Activated naive CD4-positive, alpha-beta T cell treated with anti-CD3 and anti-CD28 coated beads, Interleukin-2, amount 10 ng/mL, durations not matched to agents 7 days and 5 days (primary cell): ENCODE data around the gene RMC1.
"Not testable (repeated sequence)": the region's sequence is repeated elsewhere in the genome, so short reads cannot be mapped to it uniquely, and the experiment has no call there.

ENCODE experiments used
- CTCF ChIA-PET: fragments of 350-600 bp; sonication (Branson Sonifier 250); formaldehyde crosslinking; loops from one replicate; lab custom pipeline; 2021; ENCODE audit warnings: antibody characterized with exemption; lab: Charles Lee
- DNase-seq: peaks from one replicate; pipeline ENCODE4 v3.0.0-alpha.2; 2020
- H3K27ac Mint-ChIP-seq: one replicate; pipeline ENCODE4 v1.8.0; 2021; ENCODE audit warnings: mild to moderate bottlenecking, moderate library complexity, mixed read lengths
- H3K27me3 Mint-ChIP-seq: one replicate; pipeline ENCODE4 v1.8.0; 2021; ENCODE audit warnings: mild to moderate bottlenecking, mixed read lengths
- H3K36me3 Mint-ChIP-seq: one replicate; pipeline ENCODE4 v1.8.0; 2021; ENCODE audit warnings: mixed read lengths
- H3K4me1 Mint-ChIP-seq: one replicate; pipeline ENCODE4 v1.8.0; 2021; ENCODE audit warnings: mixed read lengths
- H3K4me3 Mint-ChIP-seq: one replicate; pipeline ENCODE4 v1.8.0; 2021; ENCODE audit warnings: mild to moderate bottlenecking, moderate library complexity, mixed read lengths
- H3K9me3 Mint-ChIP-seq: one replicate; pipeline ENCODE4 v1.8.0; 2021; ENCODE audit warnings: mixed read lengths

RMC1 gene

DNA sequence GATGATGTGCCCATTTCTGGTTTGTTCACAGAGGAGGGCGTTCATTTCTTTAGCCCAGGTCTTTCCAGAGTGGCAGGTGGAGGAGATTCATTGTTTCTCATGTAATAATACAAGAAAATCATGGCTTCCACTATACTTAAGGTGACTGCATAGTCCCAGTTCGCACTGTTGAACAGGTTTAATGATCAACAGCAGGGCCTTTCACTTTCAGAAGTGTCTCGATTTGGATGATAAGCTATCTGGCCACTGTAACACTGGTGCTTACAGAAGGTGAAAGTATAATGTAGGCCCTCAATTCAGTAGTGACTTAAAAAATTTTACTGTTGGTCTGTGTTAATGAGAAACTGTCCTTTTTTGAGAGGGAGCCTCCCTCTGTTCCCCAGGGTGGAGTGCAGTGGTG is 1.4 kb downstream of the RMC1 start:
- Mint-ChIP-seq H3K9me3 (no peaks in the 10 kb centered on the region), H3K27ac (peak overlapping the region; percentile 94), H3K27me3 (no peaks in the 10 kb centered on the region), H3K4me1 (peaks cover 52% of the 10 kb centered on the region), H3K36me3 (peaks cover 36% of the 10 kb centered on the region), H3K4me3 (peak overlapping the region; percentile 86)
- CTCF ChIA-PET, result interaction anchor here (1.2 to 3.4 kb wide), 4 partner anchors 11 to 32 kb away, joined by 3 to 16 read pairs (median 4); no protein-coding TSS in a partner anchor
- DNase-seq, result peak; percentile 47

DNA sequence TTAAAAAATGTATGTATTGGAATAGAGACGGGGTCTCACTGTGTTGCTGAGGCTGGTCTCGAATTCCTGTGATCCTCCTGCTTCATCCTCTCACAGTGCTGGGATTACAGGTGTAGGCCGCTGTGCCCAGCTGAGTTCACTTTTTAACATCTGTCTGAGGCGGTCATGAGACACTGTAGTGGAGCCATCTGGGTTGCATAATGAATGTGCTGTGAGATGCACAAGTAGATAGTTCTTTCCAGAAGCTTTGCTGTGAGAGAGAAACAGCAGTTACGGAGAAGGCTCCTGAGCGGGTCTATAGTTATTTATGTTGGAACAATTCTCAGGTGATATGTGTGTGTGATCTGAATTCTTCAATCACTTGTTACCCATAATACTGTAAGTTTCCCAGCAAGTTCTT is 3.1 kb downstream of the RMC1 start:
- no peak for DNase-seq
- Mint-ChIP-seq H3K27me3 (no peaks in the 10 kb centered on the region), H3K36me3 (peaks cover 50% of the 10 kb centered on the region), H3K9me3 (no peaks in the 10 kb centered on the region), H3K4me3 (no peak overlapping the region), H3K4me1 (peaks cover 59% of the 10 kb centered on the region), H3K27ac (no peak overlapping the region)
- CTCF ChIA-PET, result interaction anchor here (0.6 to 3.4 kb wide), 3 partner anchors 9 to 34 kb away, joined by 3 to 16 read pairs (median 6); no protein-coding TSS in a partner anchor

DNA sequence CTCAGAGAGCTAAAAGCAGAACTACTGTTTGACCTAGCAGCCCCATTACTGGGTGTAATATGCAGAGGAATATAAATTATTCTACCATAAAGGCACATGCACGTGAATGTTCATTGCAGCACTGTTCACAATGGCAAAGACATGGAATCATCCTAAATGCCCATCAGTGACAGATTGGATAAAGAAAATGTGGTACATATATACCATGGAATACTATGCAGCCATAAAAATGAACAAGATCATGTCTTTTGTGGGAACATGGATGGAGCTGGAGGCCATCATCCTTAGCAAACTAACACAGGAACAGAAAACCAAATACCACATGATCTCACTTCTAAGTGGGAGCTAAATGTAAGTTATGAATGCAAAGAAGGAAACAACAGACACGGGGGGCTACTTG is 7.6 kb downstream of the RMC1 start:
- H3K4me3 Mint-ChIP-seq, H3K27me3 Mint-ChIP-seq, H3K9me3 Mint-ChIP-seq, DNase-seq, H3K27ac Mint-ChIP-seq: not testable (repeated sequence)
- CTCF ChIA-PET, result interaction anchor here (1.3 kb wide), 1 partner anchor 12 kb away, joined by 5 read pairs; no protein-coding TSS in a partner anchor
- H3K4me1 Mint-ChIP-seq, result peaks cover 55% of the 10 kb centered on the region
- peaks cover 66% of the 10 kb centered on the region for H3K36me3 Mint-ChIP-seq

DNA sequence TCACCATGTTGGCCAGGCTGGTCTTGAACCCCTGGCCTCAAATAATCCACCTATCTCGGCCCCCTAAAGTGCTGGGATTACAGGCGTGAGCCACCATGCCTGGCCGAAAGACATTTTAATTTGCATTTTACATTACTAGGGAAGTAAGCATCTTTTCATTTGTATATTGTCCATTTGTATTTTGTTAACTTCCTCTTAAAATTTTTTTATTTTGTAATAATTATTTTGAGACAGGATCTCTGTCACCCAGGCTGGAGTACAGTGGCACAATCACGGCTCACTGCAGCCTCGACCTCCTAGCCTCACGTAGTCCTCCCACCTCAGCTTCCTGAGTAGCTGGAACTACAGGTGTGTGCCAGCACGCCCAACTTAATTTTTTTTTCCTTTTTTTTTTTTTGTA is 8.9 kb downstream of the RMC1 start:
- peaks cover 51% of the 10 kb centered on the region for H3K4me1 Mint-ChIP-seq
- not testable (repeated sequence) for DNase-seq, H3K9me3 Mint-ChIP-seq, H3K4me3 Mint-ChIP-seq, H3K27me3 Mint-ChIP-seq
- peak overlapping the region; percentile 90 for H3K27ac Mint-ChIP-seq
- H3K36me3 Mint-ChIP-seq, result peaks cover 63% of the 10 kb centered on the region
- CTCF ChIA-PET, result interaction anchor here (1.1 to 1.6 kb wide), 2 partner anchors 14 to 191 kb away, joined by 3 to 4 read pairs; no protein-coding TSS in a partner anchor

DNA sequence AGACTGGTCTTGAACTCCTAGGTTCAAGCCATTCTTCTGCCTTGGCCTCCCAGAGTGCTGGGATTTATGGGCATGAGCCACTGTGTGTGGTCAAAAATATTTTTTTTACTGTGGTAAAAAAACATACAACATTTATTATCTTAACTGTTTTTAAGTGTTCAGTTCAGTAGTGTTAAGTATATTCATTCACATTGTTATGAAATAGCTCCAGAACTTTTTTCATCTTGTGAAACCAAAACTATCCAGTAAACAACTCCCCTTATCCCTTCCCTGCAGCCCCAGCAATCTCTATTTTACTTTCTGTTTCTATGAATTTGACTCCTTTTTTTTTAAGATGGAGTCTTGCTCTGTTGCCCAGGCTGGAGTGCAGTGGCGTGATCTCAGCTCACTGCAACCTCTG is 9.3 kb downstream of the RMC1 start:
- Mint-ChIP-seq H3K27ac (peak overlapping the region; percentile 90), H3K4me3 (no peak overlapping the region)

DNA sequence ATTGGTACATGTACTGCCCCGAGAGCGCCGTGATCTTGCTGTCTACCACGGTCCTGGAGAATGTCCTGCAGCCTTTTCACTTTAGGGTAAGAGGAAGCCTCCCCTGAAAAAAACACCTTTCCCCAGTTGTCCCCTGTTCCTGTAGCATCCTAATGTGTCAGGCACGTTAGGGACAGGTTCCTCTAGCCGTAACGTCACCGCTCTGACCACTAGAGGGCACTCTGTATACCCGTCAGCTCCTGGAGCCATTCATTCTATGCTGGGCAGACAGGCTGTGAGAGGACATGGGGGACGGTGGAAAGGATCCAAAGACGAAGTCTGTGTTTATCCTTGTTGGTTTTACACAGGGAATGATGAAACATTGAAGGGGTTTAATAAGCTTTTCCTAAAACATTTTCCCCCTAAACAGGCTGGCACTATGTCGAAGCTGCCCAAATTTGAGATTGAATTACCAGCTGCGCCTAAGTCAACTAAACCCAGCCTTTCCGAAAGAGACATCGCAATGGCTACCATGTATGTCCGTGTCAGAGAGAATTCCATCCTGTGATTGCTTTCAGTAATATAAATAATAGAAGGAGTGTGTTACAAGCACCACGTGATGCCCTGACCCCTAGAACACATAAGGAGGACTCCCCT is 12.7 kb downstream of the RMC1 start:
- Mint-ChIP-seq H3K4me3 (no peak overlapping the region), H3K27ac (peak overlapping the region; percentile 25), H3K36me3 (peaks cover 61% of the 10 kb centered on the region), H3K27me3 (no peaks in the 10 kb centered on the region), H3K9me3 (no peaks in the 10 kb centered on the region), H3K4me1 (peaks cover 33% of the 10 kb centered on the region)
- DNase-seq, result peak; percentile 83
- CTCF ChIA-PET, result interaction anchor here (0.7 to 3.3 kb wide), 31 partner anchors 9 to 616 kb away, joined by 3 to 20 read pairs (median 4); partner anchors contain the start of gene RMC1

More for the DNA sequence above, 9.3 kb downstream of the RMC1 start:
- no peak for DNase-seq
- Mint-ChIP-seq H3K36me3 (peaks cover 64% of the 10 kb centered on the region), H3K4me1 (peaks cover 48% of the 10 kb centered on the region), H3K27me3 (no peaks in the 10 kb centered on the region), H3K9me3 (no peaks in the 10 kb centered on the region)
- CTCF ChIA-PET, result interaction anchor here (1.1 to 1.6 kb wide), 2 partner anchors 14 to 191 kb away, joined by 3 to 4 read pairs; no protein-coding TSS in a partner anchor

DNA sequence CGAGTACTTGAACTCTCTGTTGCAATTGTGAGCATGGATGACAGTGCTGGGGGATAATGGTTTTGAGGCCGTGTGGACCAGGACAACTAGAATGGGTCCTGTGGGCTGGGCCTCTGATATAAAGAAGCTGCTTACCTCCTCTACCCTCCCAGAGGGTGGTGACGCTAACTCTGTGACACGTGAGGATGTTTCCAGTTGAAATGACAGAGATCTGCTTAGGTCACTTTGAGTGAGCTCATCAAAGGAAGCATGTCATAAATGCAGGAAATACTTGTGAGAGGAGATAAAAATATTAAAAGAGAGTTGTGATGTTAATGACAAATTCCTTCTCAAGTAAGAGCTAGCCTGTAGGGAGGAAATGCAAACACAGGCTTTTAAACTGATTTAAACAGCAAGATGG is 16.4 kb downstream of the RMC1 start:
- Mint-ChIP-seq H3K27ac (peak overlapping the region; percentile 58), H3K4me1 (peaks cover 10% of the 10 kb centered on the region), H3K36me3 (peaks cover 70% of the 10 kb centered on the region), H3K27me3 (no peaks in the 10 kb centered on the region), H3K4me3 (no peak overlapping the region), H3K9me3 (no peaks in the 10 kb centered on the region)
- no peak for DNase-seq
- CTCF ChIA-PET, result interaction anchor here (1.0 to 1.5 kb wide), 2 partner anchors 21 to 68 kb away, joined by 3 read pairs; no protein-coding TSS in a partner anchor

DNA sequence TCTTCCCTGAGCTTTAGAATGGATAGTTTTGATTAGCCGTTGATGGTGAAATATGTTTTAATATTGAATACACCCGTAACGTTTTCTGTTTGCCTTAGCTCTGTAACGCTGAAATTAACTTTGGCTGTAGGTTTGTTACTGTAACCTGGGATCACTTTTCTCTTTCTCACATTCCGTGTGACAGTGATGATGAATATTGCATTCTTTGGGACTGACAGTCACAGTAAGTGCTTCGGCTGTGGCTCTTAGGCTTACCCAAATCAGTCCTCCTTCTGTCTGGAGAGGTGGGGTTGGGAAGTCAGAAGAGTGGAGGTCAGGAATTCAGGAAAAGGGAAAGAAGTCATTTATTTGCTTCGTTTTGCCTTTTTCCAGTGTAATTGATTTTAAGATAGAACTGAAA is 18.0 kb downstream of the RMC1 start:
- Mint-ChIP-seq H3K4me3 (no peak overlapping the region), H3K27me3 (no peaks in the 10 kb centered on the region), H3K36me3 (peaks cover 67% of the 10 kb centered on the region), H3K27ac (peak overlapping the region; percentile 17), H3K4me1 (peaks cover 2% of the 10 kb centered on the region), H3K9me3 (no peaks in the 10 kb centered on the region)
- DNase-seq, result no peak
- CTCF ChIA-PET, result no interaction called here

DNA sequence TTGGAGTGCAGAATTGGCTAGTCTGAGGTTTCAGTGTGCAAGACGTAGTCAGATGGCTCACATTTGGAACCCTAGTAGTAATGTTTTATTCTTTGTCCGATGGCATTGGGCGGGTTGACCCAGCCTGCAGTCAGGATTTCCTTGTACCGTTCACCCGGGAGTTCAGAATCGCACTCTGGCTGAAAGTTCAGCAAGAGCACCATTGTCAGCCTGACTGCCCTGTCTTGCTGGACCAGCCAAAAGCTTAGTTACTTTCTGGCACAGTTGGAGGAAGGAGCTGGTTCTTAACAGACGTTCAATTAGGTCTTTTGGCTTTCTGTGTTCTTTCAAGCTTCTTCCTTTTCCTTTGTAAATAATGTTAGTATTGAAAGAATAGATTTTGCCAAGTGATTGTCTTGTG is 18.6 kb downstream of the RMC1 start:
- CTCF ChIA-PET, result no interaction called here
- Mint-ChIP-seq H3K4me1 (peaks cover 2% of the 10 kb centered on the region), H3K27me3 (no peaks in the 10 kb centered on the region), H3K4me3 (no peak overlapping the region), H3K36me3 (peaks cover 73% of the 10 kb centered on the region), H3K9me3 (no peaks in the 10 kb centered on the region), H3K27ac (peak overlapping the region; percentile 16)
- DNase-seq, result no peak

DNA sequence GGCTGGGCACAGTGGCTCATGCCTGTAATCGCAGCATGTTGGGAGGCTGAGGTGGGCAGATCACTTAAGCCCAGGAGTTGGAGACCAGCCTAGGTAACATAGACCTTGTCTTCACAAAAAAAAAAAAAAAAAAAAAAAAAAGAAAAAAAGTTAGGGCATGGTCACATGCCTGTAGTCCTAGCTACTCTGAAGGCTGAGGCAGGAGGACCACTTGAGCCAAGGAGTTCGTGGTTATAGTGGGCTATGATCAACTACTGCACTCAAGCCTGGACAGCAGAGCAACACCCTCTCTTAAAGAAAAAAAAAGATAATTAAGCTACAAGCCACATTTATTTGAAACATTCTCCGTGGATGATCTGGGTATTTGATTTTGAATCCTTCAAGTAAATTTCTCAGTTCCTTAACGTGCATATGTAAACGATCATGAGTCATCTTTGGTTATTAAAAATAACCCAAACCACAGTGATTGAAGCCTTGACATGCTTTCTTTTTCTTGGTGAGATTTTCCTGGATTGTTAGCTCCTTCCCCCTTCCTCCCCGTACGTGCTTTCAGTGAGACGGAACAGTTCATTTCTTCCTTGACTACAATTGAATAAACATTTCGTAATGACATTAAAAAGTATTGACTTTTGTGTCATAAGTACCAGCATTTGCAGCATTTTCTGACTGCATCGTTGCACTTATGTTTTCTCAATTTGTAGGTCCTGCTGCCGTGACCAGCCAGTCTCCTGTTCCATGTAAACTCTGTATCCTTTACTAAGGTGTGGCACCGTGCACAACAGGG is 20.3 kb downstream of the RMC1 start:
- peaks cover 73% of the 10 kb centered on the region for H3K36me3 Mint-ChIP-seq
- CTCF ChIA-PET, result interaction anchor here (0.8 to 1.4 kb wide), 4 partner anchors 14 to 65 kb away, joined by 3 to 9 read pairs (median 3); no protein-coding TSS in a partner anchor
- no peaks in the 10 kb centered on the region for H3K9me3 Mint-ChIP-seq
- H3K4me3 Mint-ChIP-seq, result no peak overlapping the region
- H3K4me1 Mint-ChIP-seq, result peaks cover 2% of the 10 kb centered on the region
- DNase-seq, result no peak
- no peak overlapping the region for H3K27ac Mint-ChIP-seq
- H3K27me3 Mint-ChIP-seq, result no peaks in the 10 kb centered on the region

DNA sequence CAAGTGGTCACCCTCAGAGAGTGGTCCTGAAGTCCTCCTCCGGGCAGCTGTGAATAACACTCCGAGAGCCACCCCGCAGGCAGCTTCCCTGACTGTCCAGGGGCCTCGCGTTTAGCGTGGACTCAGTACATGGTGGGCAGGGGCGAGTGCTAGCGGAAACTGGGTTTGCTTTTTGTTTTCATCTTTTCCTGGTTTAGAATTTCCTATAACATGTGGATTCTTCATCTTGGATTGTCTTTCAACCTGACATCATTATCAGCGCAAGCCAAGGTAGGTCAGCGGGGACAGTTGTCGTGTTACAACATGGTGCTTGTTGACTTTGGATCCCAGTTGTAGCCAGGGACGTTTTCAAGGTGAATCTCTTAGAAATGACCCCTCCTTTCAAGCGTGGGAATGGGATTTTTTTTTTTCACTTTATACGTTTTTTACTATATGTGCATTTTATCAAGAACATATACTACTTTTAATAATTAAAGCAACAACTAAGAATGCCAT is 20.9 kb downstream of the RMC1 start:
- Mint-ChIP-seq H3K27me3 (no peaks in the 10 kb centered on the region), H3K36me3 (peaks cover 76% of the 10 kb centered on the region), H3K4me3 (no peak overlapping the region), H3K9me3 (no peaks in the 10 kb centered on the region), H3K4me1 (peaks cover 2% of the 10 kb centered on the region), H3K27ac (no peak overlapping the region)
- DNase-seq, result no peak
- CTCF ChIA-PET, result interaction anchor here (1.1 kb wide), 1 partner anchor 19 kb away, joined by 3 read pairs; no protein-coding TSS in a partner anchor

DNA sequence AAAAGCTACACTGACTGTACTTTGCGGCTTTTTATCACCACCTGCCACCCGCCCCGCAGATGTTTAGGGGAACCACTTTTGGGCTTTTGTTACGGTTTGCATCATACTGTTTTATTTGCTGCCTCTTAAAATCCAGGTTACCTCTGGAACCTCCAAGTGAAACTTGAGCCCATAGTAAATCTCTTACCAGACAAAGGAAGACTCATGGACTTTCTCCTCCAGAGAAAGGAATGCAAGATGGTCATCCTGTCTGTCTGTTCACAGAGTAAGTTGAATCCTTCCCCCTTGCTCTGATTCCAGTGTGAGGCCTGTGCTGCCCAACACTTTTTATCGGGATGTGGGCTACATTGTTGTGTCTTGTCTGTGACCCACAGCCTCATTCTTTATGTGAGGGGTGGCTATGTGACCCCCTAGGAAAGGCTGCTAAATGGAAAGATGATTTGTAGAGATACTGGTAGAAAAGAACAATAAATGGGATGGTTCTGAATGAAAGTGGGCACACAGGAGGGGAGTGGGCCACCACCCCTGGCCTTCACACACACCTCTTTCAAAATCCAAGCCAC is 23.3 kb downstream of the RMC1 start:
- peaks cover 77% of the 10 kb centered on the region for H3K36me3 Mint-ChIP-seq
- H3K4me1 Mint-ChIP-seq, result peaks cover 2% of the 10 kb centered on the region
- CTCF ChIA-PET, result no interaction called here
- no peak overlapping the region for H3K4me3 Mint-ChIP-seq
- DNase-seq, result no peak
- H3K27ac Mint-ChIP-seq, result no peak overlapping the region
- H3K27me3 Mint-ChIP-seq, result no peaks in the 10 kb centered on the region
- no peaks in the 10 kb centered on the region for H3K9me3 Mint-ChIP-seq

DNA sequence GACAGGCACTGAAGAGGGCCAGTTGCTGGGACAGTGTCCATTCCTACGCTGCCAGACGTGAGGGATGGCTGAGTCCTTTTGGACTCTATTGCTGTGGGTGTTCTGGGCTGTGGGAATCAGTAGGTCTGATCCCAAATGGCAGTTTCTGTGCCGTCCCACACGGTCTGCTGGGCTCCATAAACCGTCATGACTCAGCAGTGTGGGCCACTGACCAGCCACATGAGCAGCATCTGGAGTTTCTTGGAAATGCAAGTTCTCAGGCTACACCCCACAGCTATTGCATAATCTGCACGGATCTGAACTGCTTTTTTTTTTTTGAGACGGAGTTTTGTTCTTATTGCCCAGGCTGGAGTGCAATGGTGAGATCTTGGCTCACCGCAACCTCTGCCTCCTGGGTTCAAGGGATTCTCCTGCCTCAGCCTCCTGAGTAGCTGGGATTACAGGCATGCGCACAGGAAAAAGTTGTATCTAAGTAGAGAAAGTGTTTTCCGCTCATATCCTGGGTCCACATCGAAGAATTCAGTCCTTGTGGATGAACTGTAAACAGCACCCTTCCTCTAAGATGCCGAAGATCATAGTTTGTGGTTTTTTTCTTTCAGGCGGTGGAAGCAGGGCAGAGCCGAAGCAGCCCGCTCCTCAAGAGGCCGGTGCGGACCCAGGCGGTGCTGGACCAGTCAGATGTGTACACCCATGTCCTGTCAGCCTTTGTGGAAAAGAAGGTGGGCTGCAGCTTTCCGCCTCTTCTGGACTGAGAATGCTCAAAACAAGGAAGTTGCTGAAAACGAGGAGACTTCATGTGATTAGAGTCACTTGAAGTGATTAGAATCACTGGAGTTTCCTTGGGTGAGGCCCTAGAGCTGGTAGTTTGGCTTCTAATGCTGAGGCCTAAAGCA is 25.5 kb downstream of the RMC1 start:
- H3K4me1 Mint-ChIP-seq, result no peaks in the 10 kb centered on the region
- no peak overlapping the region for H3K4me3 Mint-ChIP-seq
- H3K27me3 Mint-ChIP-seq, result no peaks in the 10 kb centered on the region
- H3K9me3 Mint-ChIP-seq, result no peaks in the 10 kb centered on the region
- peak overlapping the region; percentile 38 for H3K27ac Mint-ChIP-seq
- CTCF ChIA-PET, result interaction anchor here (0.5 to 0.9 kb wide), 2 partner anchors 12 to 23 kb away, joined by 3 to 5 read pairs; no protein-coding TSS in a partner anchor
- no peak for DNase-seq
- peaks cover 75% of the 10 kb centered on the region for H3K36me3 Mint-ChIP-seq
